GM18519 (cell line): ENCODE measurements around the gene CCDC71.

Experiments
- ATAC-seq: cut with Tn5 transposase; IDR thresholded peaks from one replicate; pipeline ENCODE4 v1.9.1; 2021; ENCODE audit warnings: mild to moderate bottlenecking, moderate library complexity; ENCODE audit not compliant: unreplicated experiment, low FRiP score

CCDC71 gene

GRCh38 chr3:49132437-49133225 lies 33.5 kb downstream of the CCDC71 start, which contains the start of gene LAMB2:
LAMB2 (minus strand) TSS chr3:49133050; CDS start chr3:49132867, 183 bp downstream.
- no peak for ATAC-seq

GRCh38 chr3:49132073-49132436 lies 34.1 kb downstream of the CCDC71 start:
- ATAC-seq: no peak

DNA sequence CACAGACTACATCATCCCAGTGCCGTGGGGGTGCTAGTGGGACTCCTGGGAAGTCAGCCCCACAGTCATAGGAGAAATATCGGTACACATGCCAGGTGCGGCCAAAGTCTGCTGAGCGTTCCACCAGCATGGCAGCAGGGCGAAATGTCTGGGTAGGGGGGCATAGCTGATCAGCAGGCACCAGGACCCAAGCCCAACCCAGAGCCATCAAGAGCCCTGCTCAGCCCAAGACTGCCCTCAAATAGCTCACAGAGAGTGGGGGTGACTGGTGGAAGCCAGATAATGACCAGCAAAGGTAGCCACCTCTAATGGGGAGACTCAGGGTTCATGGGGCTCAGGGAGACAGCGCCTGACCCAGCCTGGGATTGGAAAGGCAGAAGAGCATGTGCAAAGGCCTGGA lies 34.6 kb downstream of the CCDC71 start:
- no peak for ATAC-seq

DNA sequence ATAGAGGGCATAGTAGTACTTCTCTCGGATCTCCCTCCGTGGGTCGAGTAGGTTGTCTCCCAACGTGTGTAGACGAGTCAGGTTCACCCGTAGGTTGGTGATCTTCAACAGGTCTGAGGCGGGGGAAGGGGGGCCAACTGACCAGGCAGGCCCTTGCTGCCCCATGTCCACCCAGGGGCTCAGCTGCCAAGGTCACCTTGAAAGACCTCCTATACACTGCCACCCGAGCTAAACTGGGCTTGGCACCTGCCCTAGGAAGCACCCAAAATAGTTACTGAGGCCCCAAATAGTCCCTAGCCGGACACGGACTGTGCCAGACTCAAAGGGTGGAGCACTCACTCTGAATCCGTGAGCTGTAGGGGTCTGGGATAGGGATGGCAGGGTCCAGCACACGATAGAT lies 35.1 kb downstream of the CCDC71 start:
- ATAC-seq: no peak

DNA sequence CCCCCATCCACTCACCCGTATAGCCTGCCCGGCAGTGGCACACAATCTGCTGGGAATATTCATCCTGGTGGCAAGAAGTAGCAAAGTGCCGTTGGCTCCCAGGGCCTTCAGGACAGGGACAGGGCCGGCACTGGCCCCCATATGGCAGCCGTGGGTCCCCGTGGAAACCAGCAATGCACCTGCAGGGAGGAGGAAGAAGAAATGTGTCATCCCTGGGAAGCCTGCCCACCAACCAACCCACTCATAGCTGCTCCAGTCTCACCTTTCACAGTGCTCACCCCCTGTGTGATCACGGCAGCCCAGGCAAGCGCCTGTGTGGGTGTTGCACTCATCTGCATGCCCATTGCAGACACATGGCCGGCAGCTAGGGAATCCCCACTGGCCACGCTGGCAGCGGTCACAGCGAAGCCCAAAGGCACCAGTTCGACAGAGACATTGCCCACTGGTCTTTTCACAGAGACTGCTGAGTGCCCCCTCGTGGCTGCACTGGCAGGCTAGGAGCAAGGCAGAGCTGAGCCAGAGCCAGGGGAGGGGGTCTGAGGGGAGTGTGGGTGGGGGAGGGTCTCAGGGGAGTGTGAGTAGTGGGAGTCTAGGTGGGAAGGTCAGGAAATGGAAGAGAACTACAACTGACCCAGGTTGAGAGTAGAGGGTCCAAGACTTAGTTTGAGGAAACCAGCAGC lies 41.0 kb downstream of the CCDC71 start:
- no peak for ATAC-seq

- no peak for ATAC-seq
Observed at GRCh38 chr3:49124203-49124602, 41.9 kb downstream of the CCDC71 start.

- ATAC-seq: no peak
Observed at GRCh38 chr3:49123687-49124086, 42.4 kb downstream of the CCDC71 start.

DNA sequence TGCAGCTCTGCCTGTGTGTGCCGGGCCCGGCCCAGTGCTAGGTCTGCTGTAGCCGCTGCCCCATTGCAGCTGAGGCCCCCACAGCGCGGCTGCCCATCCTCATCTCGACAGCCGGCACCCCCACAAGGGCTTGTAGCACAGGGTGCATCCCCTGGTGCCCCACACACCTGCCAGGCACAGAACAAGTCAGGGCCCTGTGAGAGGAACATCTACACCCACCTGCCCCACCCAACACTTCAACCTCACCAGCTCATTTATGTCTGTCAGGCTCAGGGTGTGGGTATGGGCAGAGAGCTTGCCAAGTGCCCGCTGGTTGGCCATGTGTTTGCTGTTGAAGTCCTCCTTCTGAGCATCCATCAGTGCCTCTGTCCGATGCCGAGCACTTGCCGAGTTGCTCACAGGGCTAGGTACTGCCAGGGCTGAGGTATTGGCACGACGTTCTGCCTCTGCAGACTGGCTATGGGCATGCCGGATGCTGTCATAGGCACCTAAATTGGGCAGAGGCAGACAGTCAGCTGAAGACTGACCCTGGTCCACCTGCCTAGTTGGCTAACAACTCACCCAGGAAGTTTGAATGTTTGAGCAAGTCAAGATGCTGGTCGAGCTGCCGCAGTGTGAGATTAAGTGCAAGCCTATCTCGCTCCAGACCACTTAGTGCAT lies 43.1 kb downstream of the CCDC71 start:
- no peak for ATAC-seq

DNA sequence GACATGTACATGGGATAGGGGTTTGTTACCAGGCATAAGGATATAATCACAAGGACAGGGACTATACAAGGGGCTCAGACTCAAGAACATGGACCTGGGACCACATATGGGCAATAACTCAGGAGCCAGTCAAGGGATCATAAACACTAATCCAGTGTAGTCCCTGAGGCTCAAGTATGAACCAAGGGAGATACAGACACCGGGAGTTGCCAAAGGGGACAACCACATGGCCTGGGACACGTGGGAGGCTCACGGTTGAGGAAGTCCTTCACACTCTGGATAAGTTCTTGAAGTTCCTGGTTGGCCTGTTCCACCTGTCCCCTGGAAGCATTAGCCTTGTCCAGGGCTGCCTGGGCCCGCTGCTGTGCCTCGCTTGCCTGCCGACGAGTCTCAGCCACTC lies 43.7 kb downstream of the CCDC71 start:
- ATAC-seq: no peak

GRCh38 chr3:49122022-49122421 lies 44.1 kb downstream of the CCDC71 start:
- no peak for ATAC-seq

- ATAC-seq: no peak
Observed at GRCh38 chr3:49121132-49121736, 44.9 kb downstream of the CCDC71 start.

DNA sequence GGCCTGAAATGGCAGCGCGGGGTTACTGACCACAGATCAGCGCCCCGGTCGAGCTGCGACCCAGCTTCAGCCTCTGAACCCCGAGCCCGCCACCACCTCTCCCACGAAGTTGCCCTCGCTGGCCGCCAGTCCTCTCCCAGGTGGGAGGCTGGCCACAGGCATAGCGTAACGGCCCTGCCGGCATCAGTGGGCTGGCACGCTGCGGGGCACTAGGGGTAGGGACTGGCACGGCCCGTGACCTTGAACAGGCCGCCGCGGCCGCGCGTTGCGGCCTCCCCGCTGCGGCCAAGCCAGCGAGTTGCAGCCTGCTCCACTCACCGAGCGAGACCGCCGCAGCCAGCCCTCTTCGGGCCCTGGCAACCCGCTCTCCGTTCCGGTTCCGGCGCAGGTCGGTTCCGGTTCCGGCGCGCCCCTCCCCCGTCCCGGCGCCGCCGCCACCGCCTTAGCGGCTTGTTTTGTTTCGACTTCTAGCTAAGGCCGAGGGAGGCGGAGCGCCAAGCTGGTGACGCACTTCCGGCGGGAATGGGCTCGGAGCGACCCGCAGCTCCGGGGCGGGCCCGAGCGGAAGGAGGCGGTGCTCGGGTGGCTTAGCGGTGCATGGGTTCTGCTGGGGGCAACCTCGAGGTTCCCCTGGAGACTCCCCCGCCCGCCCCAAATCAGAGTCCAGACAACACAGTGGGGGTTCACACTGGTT lies 45.5 kb downstream of the CCDC71 start, which contains the start of gene USP19:
Gene USP19, minus strand, starts transcription at position 386 of the 694 bp plus-strand sequence. CDS start 1,678 bp downstream, outside the sequence.
- ATAC-seq: peak; percentile 57

DNA sequence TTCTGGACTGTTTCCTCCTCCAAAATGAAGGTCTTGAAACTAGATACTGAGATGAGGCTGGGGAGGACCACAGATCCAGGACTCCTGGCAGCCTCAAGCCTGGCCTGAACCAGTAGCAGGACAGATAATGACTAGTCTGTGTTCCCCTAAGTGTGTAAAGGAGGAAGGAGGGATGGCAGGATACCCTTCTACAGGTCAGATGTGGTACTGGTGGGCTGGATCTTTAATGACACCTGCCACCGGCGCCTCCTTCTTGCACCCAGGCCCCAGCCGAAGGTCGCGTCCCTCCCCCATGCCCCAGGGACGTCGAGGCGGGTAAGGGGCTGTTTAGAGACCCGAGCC lies 46.1 kb downstream of the CCDC71 start:
- no peak for ATAC-seq

DNA sequence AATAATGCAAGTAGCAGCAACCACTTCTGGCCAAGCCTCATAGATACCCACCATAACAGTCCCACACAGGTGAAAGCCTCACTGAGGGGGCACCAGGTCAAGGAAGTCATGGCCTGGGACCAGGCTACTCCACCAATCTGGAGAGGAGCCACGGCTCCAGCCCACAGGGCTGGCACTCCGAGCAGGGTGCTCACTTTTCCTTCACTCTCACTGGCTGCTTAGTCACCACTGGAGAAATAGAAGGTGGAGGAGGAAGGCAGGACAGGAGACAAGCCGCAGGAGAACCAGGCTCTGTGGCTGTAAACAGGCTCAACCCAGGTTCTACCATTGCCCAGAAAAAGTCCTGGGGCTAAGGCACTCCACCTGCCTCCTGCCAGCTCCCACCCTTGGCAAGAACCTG lies 46.7 kb downstream of the CCDC71 start:
- no peak for ATAC-seq

GRCh38 chr3:49119036-49119435 lies 47.1 kb downstream of the CCDC71 start:
- ATAC-seq: no peak
